ENCODE results near the gene KIF19. TPM values are rescaled to one million over a fixed set of nuclear protein-coding genes. Genes with fewer than 3 reads are reported as not detected.

KIF19 gene
- total RNA-seq, 1 donor from 2014 or later, result not detected

DNA sequence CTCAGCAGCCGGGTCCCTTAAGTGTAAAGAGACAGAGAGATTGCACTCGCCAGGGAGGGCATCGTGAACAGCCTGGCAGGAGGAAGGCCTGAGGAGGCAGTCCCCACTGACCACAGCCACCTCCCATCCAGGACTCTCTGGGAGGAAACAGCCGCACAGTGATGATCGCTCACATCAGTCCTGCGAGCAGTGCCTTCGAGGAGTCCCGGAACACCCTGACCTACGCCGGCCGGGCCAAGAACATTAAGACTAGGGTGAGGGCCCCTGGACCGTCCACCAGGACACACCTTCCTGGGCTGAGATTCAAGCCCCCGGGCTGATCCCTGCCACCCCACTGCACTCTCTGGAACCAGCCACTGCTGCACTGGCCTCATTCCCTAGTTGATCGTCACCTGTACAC is 21.6 kb downstream of the KIF19 start:
- Histone ChIP-seq H3K36me3 (ENCODE audit: control insufficient read depth, insufficient read depth, low read length) (no peaks in the 10 kb centered on the region), H3K27me3 (ENCODE audit: control insufficient read depth, insufficient read depth, low read length) (peaks cover 51% of the 10 kb centered on the region), H3K4me3 (ENCODE audit: low read depth, low read length) (no peak overlapping the region)
- TF ChIP-seq, protein P1, sequence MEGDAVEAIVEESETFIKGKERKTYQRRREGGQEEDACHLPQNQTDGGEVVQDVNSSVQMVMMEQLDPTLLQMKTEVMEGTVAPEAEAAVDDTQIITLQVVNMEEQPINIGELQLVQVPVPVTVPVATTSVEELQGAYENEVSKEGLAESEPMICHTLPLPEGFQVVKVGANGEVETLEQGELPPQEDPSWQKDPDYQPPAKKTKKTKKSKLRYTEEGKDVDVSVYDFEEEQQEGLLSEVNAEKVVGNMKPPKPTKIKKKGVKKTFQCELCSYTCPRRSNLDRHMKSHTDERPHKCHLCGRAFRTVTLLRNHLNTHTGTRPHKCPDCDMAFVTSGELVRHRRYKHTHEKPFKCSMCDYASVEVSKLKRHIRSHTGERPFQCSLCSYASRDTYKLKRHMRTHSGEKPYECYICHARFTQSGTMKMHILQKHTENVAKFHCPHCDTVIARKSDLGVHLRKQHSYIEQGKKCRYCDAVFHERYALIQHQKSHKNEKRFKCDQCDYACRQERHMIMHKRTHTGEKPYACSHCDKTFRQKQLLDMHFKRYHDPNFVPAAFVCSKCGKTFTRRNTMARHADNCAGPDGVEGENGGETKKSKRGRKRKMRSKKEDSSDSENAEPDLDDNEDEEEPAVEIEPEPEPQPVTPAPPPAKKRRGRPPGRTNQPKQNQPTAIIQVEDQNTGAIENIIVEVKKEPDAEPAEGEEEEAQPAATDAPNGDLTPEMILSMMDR (IDR thresholded peaks at IDR 0.05; ENCODE audit: insufficient read depth, low read length, poor library complexity, severe bottlenecking), result no peak
- no peak for DNase-seq (ENCODE audit: low read depth)

GRCh38 chr17:74349120-74349519 is 23.1 kb downstream of the KIF19 start:
- no peak overlapping the region for H3K4me3 ChIP-seq (ENCODE audit: low read depth, low read length)
- no peaks in the 10 kb centered on the region for H3K36me3 ChIP-seq (ENCODE audit: control insufficient read depth, insufficient read depth, low read length)
- peaks cover 51% of the 10 kb centered on the region for H3K27me3 ChIP-seq (ENCODE audit: control insufficient read depth, insufficient read depth, low read length)
- DNase-seq (ENCODE audit: low read depth), result no peak
- TF ChIP-seq, protein P1 (IDR thresholded peaks at IDR 0.05; ENCODE audit: insufficient read depth, low read length, poor library complexity, severe bottlenecking), result no peak

- Histone ChIP-seq H3K36me3 (ENCODE audit: control insufficient read depth, insufficient read depth, low read length) (no peaks in the 10 kb centered on the region), H3K27me3 (ENCODE audit: control insufficient read depth, insufficient read depth, low read length) (peaks cover 51% of the 10 kb centered on the region)
- TF ChIP-seq, protein P1 (IDR thresholded peaks at IDR 0.05; ENCODE audit: insufficient read depth, low read length, poor library complexity, severe bottlenecking), result no peak
These were observed 24.5 kb downstream of the KIF19 start for GRCh38 chr17:74350486-74350885.

DNA sequence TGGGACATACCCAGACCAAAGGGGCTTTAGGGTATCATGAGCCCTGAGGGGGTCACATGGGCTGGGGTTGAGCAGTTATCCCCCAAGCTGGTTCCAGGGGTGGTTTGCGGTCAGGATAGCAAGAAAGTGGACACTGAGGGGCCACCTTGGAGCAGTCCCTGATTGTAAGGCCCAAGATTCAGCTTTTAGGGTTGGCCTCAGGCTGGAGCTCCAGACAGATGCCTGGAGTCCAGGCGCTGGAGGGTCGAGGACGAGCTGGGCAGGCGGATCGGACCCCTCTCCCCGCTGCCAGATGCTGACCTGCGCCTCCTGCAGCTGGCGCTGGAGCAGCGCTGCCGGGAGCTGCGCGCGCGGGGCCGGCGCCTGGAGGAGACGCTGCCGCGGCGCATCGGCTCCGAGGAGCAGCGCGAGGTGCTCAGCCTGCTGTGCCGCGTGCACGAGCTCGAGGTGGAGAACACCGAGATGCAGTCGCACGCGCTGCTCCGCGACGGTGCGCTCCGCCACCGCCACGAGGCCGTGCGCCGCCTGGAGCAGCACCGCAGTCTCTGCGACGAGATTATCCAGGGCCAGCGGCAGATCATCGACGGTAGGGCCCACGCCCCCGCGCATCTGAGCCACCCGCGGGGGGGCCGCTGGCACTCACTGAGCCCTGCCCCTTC is 25.7 kb downstream of the KIF19 start:
- Histone ChIP-seq H3K27me3 (ENCODE audit: control insufficient read depth, insufficient read depth, low read length) (peaks cover 60% of the 10 kb centered on the region), H3K4me3 (ENCODE audit: low read depth, low read length) (no peak overlapping the region), H3K36me3 (ENCODE audit: control insufficient read depth, insufficient read depth, low read length) (no peaks in the 10 kb centered on the region)
- DNase-seq (ENCODE audit: low read depth), result no peak
- TF ChIP-seq, protein P1 (IDR thresholded peaks at IDR 0.05; ENCODE audit: insufficient read depth, low read length, poor library complexity, severe bottlenecking), result no peak

More at GRCh38 chr17:74350486-74350885, 24.5 kb downstream of the KIF19 start:
- no peak overlapping the region for H3K4me3 ChIP-seq (ENCODE audit: low read depth, low read length)
- DNase-seq (ENCODE audit: low read depth), result no peak

GRCh38 chr17:74353446-74354060 is 27.5 kb downstream of the KIF19 start:
- H3K27me3 ChIP-seq (ENCODE audit: control insufficient read depth, insufficient read depth, low read length), result peaks cover 76% of the 10 kb centered on the region
- TF ChIP-seq, protein P1 (IDR thresholded peaks at IDR 0.05; ENCODE audit: insufficient read depth, low read length, poor library complexity, severe bottlenecking), result no peak

More at GRCh38 chr17:74353446-74354060, 27.5 kb downstream of the KIF19 start:
- H3K4me3 ChIP-seq (ENCODE audit: low read depth, low read length), result no peak overlapping the region
- H3K36me3 ChIP-seq (ENCODE audit: control insufficient read depth, insufficient read depth, low read length), result no peaks in the 10 kb centered on the region
- no peak for DNase-seq (ENCODE audit: low read depth)

Data from kidney epithelial cell (primary cell).